SK-N-SH treated with all-trans-retinoic acid at 6 μM for 48 hours (cell line): Measurements from ENCODE around the gene RDH5.

Experiments
- ATAC-seq: fragments of 200-7000 bp; cut with Tn5 transposase; 3 replicates; pipeline ENCODE4 v1.9.1; 2020; ENCODE audit warnings: mild to moderate bottlenecking, moderate library complexity
- ARNTL ChIP-seq: fragments of 450-650 bp; formaldehyde crosslinking; IDR thresholded peaks from 2 replicates; pipeline ENCODE4 v1.5.0; 2020; ENCODE audit warnings: low read depth, mild to moderate bottlenecking, moderate library complexity, borderline replicate concordance
- BACH2 ChIP-seq: fragments of 250-450 bp; sonication (Bioruptor Pico); IDR thresholded peaks from 2 replicates; pipeline ENCODE4 v1.9.0; 2021; ENCODE audit warnings: mild to moderate bottlenecking, borderline replicate concordance
- CREB5 ChIP-seq: fragments of 250-450 bp; sonication (Bioruptor Pico); IDR thresholded peaks from 2 replicates; pipeline ENCODE4 v1.5.1; 2020; ENCODE audit warnings: low read depth, mild to moderate bottlenecking, moderate library complexity
- CSDC2 ChIP-seq: fragments of 250-450 bp; sonication (Bioruptor Pico); IDR thresholded peaks from 2 replicates; pipeline ENCODE4 v1.5.0; 2020; ENCODE audit warnings: mild to moderate bottlenecking, moderate library complexity
- ESRRG ChIP-seq: fragments of 250-450 bp; sonication (Bioruptor Pico); IDR thresholded peaks from 2 replicates; pipeline ENCODE4 v1.6.1; 2021; ENCODE audit warnings: mild to moderate bottlenecking
- GLIS3 ChIP-seq: fragments of 250-450 bp; sonication (Bioruptor Pico); IDR thresholded peaks from 2 replicates; pipeline ENCODE4 v1.5.0; 2020; ENCODE audit warnings: mild to moderate bottlenecking, moderate library complexity
- ISL1 ChIP-seq: fragments of 250-450 bp; sonication (Bioruptor Pico); IDR thresholded peaks from 2 replicates; pipeline ENCODE4 v2.1.2; 2022; ENCODE audit warnings: mild to moderate bottlenecking, moderate library complexity
- OSR1 ChIP-seq: fragments of 250-450 bp; sonication (Bioruptor Pico); IDR thresholded peaks from 2 replicates; pipeline ENCODE4 v1.8.0; 2022; ENCODE audit warnings: moderate library complexity, mild to moderate bottlenecking, inconsistent platforms
- PATZ1 ChIP-seq: fragments of 250-450 bp; sonication (Bioruptor Pico); IDR thresholded peaks from 2 replicates; pipeline ENCODE4 v1.8.0; 2020; ENCODE audit warnings: mild to moderate bottlenecking, moderate library complexity, borderline replicate concordance
- POU6F1 ChIP-seq: fragments of 250-450 bp; sonication (Bioruptor Pico); IDR thresholded peaks from 2 replicates; pipeline ENCODE4 v1.8.0; 2021; ENCODE audit warnings: low read depth, mild to moderate bottlenecking, moderate library complexity, borderline replicate concordance
- PPARA ChIP-seq: fragments of 250-450 bp; sonication (Bioruptor Pico); IDR thresholded peaks from 2 replicates; pipeline ENCODE4 v1.5.0; 2020; ENCODE audit warnings: mild to moderate bottlenecking, borderline replicate concordance
- RARB ChIP-seq: fragments of 250-450 bp; sonication (Bioruptor Pico); IDR thresholded peaks from 2 replicates; pipeline ENCODE4 v1.8.0; 2021; ENCODE audit warnings: mild to moderate bottlenecking, moderate library complexity
- TCF4 ChIP-seq: fragments of 250-450 bp; sonication (Bioruptor Pico); IDR thresholded peaks from 2 replicates; pipeline ENCODE4 v1.8.0; 2021; ENCODE audit warnings: mild to moderate bottlenecking, moderate library complexity, borderline replicate concordance
- TOX ChIP-seq: fragments of 250-450 bp; sonication (Bioruptor Pico); IDR thresholded peaks from 2 replicates; pipeline ENCODE4 v1.8.0; 2021; ENCODE audit warnings: mild to moderate bottlenecking, moderate library complexity, borderline replicate concordance
- TSHZ2 ChIP-seq: fragments of 250-450 bp; sonication (Bioruptor Pico); IDR thresholded peaks from 2 replicates; pipeline ENCODE4 v1.5.0; 2020; ENCODE audit warnings: mild to moderate bottlenecking, moderate library complexity
- ZC3H10 ChIP-seq: fragments of 250-450 bp; sonication (Bioruptor Pico); IDR thresholded peaks from 2 replicates; pipeline ENCODE4 v1.5.1; 2021; ENCODE audit warnings: mild to moderate bottlenecking, moderate library complexity
- ZFP3 ChIP-seq: fragments of 250-450 bp; sonication (Bioruptor Pico); IDR thresholded peaks from 2 replicates; pipeline ENCODE4 v1.5.0; 2020; ENCODE audit warnings: mild to moderate bottlenecking, moderate library complexity
- ZNF70 ChIP-seq: fragments of 450-650 bp; formaldehyde crosslinking; IDR thresholded peaks from 2 replicates; pipeline ENCODE4 v1.5.0; 2020; ENCODE audit warnings: mild to moderate bottlenecking, moderate library complexity
- ZNF8 ChIP-seq: fragments of 450-650 bp; formaldehyde crosslinking; IDR thresholded peaks from 2 replicates; pipeline ENCODE4 v1.5.0; 2020; ENCODE audit warnings: mild to moderate bottlenecking, moderate library complexity
- TF ChIP-seq, protein P1 (sequence below): fragments of 250-450 bp; sonication (Bioruptor Pico); IDR thresholded peaks from 2 replicates; pipeline ENCODE4 v1.5.1; 2021; ENCODE audit warnings: mild to moderate bottlenecking, moderate library complexity

The RDH5 gene

GRCh38 chr12:55692631-55693322 is 27.4 kb upstream of the RDH5 start:
- no peak for ATAC-seq
- TF ChIP-seq ISL1 (no peak), ZFP3 (CRISPR knock-in tag) (no peak)
- TF ChIP-seq, all 23 proteins: peak for 0

- TF ChIP-seq ZC3H10 (CRISPR knock-in tag) (no peak), RARB (CRISPR knock-in tag) (no peak), PPARA (CRISPR knock-in tag) (no peak), TOX (CRISPR knock-in tag) (no peak), ZNF70 (CRISPR knock-in tag) (no peak), CSDC2 (CRISPR knock-in tag) (no peak), BACH2 (CRISPR knock-in tag) (no peak), POU6F1 (CRISPR knock-in tag) (no peak), ESRRG (CRISPR knock-in tag) (no peak), GLIS3 (CRISPR knock-in tag) (no peak), TSHZ2 (CRISPR knock-in tag) (no peak), TCF4 (no peak), ISL1 (no peak)
- no peak for ATAC-seq
These were observed 26.6 kb upstream of the RDH5 start for GRCh38 chr12:55693323-55694187.

DNA sequence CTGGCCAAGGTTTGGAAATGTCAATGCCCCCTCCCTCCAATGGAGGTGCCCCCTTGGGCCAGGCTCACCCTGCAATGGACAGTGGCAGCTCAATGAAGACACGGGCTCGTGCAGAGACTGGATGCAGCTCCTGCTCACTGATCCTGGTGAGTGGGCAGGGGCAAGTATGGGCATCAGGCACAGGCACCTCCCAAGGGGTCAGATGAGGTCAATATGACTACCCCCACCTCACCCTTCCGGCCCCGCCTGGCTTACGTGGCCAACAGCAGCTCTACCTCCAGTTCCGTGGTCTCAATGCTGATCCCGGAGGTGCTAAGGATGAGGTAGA is 26.0 kb upstream of the RDH5 start:
- no peak for ATAC-seq
- TF ChIP-seq TCF4: no peak
- no peak for TF ChIP-seq POU6F1 (CRISPR knock-in tag)
- TF ChIP-seq CREB5 (CRISPR knock-in tag): no peak
- no peak for TF ChIP-seq ZNF70 (CRISPR knock-in tag)

- TF ChIP-seq GLIS3 (CRISPR knock-in tag) (no peak), ARNTL (CRISPR knock-in tag) (no peak), TCF4 (no peak), OSR1 (CRISPR knock-in tag) (no peak), ZC3H10 (CRISPR knock-in tag) (no peak), ZNF70 (CRISPR knock-in tag) (no peak), PATZ1 (CRISPR knock-in tag) (no peak), RARB (CRISPR knock-in tag) (no peak), CSDC2 (CRISPR knock-in tag) (no peak), CREB5 (CRISPR knock-in tag) (no peak), ZNF8 (CRISPR knock-in tag) (no peak)
- TF ChIP-seq, protein P1, sequence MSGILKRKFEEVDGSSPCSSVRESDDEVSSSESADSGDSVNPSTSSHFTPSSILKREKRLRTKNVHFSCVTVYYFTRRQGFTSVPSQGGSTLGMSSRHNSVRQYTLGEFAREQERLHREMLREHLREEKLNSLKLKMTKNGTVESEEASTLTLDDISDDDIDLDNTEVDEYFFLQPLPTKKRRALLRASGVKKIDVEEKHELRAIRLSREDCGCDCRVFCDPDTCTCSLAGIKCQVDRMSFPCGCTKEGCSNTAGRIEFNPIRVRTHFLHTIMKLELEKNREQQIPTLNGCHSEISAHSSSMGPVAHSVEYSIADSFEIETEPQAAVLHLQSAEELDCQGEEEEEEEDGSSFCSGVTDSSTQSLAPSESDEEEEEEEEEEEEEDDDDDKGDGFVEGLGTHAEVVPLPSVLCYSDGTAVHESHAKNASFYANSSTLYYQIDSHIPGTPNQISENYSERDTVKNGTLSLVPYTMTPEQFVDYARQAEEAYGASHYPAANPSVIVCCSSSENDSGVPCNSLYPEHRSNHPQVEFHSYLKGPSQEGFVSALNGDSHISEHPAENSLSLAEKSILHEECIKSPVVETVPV: no peak
- TF ChIP-seq, all 23 proteins: peak for 0
- no peak for ATAC-seq
These were observed 25.5 kb upstream of the RDH5 start for GRCh38 chr12:55694651-55695050.
